HG02885 (cell line): ENCODE data around the gene ZNF236.
"Not testable (repeated sequence)": the region's sequence is repeated elsewhere in the genome, so short reads cannot be mapped to it uniquely, and the experiment has no call there.

ENCODE experiments used
- ATAC-seq: cut with Tn5 transposase; IDR thresholded peaks from one replicate; pipeline ENCODE4 v1.9.1; 2021; ENCODE audit warnings: mild to moderate bottlenecking; ENCODE audit not compliant: unreplicated experiment, poor library complexity

The ZNF236 gene

DNA sequence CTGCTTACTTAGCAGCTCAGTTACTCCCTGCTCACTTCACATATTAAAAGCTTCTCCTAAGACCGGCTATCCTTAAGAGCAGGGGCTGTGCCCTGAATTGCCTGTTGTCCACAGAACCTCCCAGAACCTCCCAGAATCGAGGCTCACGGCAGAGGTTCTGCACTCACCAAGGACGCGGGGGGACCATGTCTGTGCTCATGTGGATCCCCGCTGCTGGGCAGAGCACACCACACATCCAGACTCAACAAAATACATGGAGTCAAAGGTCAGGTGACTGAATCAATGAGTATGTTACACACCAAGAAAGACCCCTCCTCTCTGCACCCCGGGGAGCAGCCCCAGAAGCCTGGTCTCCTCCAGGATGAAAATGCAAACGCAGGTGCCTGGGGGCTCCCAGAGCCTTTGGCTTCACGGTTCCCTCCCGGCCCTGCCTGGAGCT lies 161.3 kb downstream of the ZNF236 start:
- no peak for ATAC-seq

DNA sequence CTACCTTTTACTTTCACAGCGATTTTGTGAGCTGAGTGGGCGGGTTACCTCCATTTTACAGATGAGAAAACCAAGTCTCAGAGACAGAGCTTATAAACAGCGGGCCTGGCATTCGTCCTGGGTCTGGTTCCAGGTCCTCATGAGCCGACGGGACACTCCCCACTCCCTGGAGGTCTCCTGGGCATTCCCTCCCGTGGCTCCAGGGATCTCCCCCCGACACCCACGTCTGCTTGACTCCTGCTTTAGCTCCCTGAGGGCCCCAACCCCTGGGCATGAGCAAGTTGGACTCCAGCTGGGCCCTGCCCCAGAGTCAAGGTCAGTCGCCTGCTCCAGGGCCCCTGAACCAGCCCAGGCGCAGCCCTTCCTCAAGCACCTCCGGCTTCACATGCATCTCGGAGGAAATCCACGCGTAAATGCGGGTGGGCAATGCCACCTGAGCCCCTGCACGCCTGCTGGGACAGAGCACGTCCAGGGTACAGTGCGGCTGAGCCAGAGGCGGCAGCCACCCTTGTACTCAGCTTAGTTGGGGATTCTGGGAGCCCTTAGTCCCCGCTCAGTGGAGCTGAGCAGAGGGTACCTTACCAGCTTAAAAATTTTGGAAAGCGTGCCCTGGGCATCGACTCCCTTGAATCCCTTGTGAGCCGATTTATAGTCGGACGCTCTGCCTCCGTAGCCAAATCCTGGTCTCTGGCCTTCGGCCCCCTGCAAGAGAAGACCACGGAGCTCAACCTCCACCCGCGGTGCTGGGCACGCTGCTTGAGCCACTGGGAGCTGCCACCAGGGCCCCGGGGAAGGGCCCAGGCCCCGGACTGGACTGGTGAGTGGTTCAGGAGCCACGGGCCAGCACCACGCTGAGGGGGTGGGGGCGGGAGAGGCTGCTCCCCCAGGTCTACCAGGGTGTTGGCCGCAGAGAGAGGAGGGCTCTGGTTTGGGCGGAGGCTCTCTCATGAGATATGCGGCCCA lies 162.1 kb downstream of the ZNF236 start:
- ATAC-seq, result no peak

DNA sequence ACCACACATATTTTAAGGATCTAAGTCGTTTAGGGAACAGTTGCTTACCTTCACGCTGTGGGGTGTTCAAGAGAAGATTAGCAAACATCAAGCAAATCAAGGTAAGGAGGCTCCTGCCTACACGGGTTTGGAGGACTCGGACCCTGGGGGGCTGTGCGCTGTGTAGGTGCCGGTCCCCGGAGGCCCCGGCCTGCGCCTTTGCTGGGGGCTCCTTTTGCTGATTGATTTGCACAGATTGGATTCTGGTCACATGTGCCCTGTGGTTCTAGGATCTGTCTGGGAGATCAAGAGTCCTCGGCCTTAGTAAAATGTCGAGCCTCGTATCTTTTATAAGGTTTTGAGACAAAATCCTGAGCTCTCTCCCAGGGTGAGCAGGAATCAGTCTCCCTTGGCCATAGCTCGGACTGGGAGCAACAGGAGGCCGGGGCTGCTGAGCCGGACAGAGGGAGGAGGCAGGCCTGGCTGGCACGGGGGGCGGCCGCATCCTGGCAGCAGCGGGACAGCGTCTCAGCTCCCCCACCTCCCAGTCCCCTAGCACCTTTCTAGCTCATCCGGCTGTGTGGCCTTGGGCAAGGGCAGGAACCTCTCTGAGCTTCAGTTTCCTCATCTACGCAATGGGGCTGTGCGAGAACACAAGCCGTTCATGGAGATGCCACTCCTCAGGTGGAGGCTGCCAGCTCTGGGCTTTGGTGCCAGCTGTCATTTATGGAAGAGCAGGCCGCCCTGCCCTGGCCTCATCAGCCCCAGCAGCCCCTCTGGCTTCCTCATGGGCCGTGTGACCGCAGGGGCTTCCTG lies 163.0 kb downstream of the ZNF236 start:
- ATAC-seq, result no peak

DNA sequence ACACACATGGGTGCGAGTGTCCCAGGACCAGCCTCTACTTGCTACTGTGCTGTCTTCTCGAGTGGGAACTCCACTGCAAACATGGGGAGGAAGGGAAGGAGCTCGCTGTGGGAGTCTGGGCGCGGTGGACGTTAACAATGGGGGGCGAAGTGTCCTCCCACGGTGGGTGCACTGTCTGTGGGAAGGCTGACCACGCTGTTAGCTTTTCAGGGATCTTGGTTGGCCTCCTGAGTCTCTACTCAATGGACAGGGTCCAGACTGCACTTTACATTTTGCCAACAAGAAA lies 163.5 kb downstream of the ZNF236 start:
- ATAC-seq, result no peak

DNA sequence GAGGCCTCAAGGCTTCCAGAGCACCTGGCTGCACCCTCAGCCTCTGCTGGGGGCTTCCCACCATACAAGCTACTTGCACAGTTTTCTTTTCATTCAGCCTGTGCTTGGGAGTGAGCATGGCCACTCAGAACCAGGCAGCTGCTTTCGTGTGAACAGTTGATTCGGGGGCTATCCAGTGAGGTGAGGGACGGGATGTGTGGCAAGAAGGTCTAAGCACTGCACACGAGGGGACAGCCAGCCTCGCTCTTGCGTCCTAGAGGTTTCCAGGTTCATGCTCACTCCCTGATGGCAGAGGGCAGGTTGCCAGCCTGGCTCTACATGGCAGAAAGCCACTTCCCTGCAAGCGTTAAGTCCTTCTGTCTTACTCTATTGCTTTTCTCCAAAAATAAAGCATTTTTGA lies 164.0 kb downstream of the ZNF236 start:
- no peak for ATAC-seq

DNA sequence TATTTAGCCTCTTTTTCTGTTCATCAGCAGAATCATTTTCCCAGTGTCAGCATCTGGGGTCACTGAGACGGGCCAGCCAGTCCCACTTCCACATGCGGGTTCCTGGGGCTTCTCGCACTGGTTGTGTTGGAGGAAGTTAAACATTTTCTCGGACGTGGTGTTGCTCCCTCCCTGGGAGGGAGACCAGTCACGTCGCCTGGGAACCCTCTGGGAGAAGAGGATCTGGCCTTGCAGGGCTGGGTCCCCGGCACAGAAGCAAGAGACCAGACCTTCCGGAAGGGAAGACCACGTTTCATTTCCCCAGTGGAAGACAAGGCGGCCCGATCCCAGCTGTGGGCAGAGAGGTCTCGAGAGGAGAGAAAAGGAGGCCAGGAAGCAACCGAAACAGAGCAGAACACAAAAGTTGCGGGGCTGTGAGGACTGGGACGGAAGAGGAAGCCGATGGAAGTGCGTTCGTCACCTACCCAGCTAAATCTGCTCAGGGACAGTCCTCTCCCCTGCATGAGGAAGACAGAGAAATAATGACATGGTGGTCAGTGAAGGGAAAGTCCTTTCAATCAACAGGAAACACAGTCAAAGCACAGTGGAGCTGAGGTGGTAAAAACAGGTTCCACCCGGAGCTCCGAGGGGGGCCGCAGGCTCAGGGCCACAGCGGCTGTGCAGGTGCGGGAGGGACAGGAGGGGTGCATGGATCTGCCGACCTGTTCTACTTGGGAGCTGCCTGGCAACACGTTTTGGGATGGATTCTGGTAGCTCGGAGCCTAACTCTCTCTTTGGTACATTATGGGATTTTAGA lies 165.9 kb downstream of the ZNF236 start:
- ATAC-seq, result no peak

DNA sequence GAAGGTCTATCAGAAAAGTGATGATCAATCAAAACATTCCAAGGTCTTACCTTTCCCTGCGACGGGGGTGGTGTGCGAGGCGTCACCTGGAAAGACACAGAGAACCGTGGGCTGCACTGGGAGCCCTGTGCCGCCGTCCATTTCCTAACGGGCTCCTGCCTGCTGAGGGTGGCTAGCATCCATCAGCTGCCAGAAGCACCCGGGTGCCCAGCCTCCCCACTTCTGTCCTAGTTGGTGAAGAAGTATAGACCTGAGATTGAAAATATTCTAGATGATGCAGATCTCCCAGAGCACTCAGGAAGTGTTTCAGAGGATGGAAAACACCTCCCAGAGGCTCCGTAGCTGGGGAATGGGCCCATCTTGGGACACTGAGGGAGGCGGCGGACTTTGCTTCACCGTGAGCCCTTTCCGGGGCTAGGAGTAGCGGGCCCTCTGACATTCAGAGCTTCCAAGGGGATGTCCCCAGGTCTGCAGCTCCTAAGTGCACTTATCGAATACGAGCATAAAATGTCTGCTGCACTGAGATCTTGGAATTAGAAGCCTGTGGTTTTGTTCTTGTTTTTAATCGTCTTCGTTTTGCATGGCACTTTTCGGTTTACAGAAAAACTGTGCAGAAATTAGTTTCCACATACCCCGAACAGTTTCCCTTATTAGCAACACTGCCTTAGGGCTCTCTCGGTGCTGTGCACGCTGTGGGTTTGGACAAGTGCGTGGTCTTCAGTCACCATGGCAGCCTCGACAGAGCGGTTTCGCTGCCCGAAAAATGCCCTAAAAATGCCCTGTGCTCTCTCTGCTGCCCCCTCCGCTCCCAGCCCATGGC lies 166.7 kb downstream of the ZNF236 start:
- no peak for ATAC-seq

DNA sequence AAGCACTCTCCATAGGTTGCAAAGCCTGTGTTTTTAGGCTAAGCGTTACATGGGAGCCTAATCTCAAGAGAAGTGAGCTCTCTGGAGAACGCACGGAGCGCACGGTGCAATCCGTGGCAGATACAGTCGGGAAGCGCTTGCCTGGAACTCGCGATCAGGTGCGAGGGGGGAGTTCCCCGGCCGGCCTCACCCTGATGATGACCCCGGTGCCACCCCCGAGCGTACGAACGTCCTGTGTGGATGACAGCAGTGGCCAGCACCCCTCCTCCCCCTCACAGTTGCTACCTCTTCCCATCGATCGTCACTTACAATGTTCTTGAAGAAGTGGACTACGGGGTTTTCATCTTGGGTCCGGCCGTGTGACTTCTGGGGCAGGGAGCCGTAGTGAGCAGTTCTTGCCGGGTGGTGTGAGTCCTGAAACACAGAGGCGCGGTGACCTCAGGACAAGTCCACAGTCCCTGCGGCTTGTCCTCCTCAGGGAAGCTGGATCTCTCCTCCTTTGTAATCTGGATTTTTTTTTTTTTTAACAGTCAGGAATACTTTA lies 167.4 kb downstream of the ZNF236 start:
- no peak for ATAC-seq

DNA sequence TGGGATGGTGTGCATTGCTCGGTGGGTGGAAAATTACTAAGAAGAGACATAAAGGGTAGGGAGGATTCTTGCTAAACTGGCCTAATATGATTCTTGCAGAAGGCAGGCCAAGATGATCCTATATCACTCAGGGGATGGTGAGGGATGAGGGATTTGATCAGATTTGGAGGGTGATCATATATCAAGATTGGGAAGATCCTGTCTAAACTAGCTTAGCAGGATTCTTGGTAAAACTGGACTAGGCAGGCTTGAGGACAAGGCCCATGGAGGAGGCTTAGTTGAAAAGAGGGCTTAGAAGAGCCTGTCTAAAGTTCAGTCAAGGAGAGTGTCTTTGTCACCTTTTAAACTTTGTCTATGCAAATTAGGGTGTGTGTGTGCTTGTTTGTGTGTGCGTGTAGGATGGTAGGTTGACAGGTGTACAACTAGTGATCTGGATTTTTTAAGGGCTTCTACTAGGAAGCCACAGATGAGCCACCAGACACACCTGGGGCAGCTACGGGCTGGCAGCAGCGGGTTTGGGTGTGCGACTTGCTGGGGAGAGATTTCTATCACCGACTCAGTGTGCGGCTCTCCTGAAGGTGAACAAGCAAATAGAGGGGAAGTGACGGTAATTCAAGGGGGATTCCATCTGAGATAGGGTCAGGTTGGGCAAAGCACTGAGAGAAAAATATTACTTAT lies 168.1 kb downstream of the ZNF236 start:
- not testable (repeated sequence) for ATAC-seq

DNA sequence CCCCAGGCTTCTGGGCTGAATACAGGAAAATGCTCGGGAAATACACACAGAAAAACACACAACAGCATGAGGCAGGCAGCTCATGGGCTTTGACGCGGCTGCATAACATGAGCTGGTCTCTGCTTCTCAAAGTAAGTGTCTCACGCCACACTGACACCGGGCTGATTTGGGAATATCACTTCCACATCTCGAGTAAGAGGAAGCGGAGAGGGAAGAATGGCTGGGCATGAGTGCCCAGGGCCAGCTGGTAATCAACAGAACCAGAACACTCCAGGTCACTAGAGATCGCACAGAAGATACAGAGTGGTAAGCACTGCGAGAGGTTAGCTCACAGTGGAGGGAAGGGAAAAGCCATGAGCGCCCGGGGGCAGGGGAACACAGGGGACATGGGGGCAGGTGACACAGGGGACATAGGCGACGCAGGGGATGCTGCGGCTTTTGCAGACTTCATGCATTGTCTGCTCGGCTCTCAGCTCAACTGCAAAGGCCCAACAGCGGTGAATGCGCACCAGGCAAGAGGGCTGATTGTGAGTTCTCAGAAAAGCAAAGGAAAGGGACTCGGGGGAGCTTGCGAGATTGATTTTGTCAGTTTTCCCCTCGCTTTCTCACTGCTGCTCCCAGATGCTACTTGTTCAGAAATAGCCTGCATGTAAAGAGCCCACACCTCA lies 168.8 kb downstream of the ZNF236 start:
- ATAC-seq, result no peak

DNA sequence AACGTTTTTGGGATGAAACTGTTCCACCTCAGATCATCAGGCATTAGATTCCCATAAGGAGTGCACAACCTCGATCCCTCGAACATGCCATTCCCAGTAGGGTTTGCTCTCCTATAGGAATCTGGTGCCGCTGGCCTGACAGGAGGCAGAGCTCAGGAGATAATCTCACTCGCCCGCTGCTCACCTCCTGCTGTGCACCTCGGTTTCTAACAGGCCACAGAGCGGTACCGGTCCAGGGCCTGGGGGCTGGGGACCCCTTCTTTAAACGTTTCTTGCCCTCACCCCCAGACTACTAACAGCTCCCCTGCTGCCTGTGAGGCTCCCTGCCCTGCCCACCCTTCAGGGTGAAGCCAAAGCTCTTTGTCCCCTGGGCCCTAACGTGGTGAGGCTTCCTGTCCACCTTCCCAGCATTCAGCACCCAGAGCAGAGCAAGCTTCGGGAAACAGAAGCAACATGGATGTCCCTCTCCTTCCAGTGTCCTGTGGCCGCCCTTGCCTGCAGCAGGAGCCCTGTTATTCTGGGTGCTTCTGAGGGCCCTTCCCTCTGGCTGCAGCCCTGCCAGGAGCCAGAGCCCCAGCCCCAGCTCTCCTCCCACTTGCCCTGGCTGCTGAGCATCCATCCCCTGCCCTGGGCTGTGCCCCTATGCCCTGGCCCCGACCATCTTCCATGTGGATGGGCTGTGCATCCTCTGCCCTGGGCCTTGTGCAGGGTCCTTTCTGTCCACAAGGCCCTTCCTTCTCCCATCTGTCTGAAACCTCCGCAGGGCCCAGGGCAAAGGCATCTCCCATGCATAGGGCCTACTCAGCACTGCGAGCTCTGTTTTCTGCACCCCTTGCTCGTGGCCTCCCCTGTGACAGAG lies 170.1 kb downstream of the ZNF236 start:
- no peak for ATAC-seq

DNA sequence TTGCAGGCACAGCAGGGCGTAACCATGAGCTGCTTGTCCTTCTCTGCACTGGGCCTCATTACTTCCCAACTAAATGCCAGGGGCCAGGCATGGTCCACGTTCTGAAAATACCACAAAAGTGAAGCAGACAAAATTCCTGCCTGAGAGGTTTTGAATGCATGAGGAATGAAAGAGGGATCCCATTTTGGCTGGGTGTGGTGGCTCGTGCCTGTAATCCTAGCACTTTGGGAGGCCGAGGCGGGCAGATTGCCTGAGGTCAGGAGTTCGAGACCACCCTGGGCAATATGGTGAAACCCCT lies 170.7 kb downstream of the ZNF236 start:
- no peak for ATAC-seq

DNA sequence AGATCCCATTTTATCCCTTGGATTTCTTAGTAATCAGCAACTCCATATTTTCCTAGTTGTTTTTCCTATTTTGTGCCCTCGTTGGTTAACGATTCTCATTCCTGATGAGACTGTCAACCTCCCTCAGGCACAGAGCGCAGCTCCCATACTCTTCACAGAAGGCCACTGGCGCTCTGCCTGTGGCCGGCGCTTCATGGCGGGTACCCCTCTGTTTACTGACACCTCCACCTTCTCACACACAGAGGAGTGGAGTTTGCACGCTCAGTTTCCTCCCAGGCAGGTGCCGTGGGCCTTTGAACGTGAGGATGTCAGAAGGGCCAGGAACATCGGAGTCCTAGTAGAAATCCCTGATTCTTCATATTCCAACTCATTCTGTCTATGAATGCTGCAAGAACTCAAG lies 171.2 kb downstream of the ZNF236 start:
- ATAC-seq, result no peak

DNA sequence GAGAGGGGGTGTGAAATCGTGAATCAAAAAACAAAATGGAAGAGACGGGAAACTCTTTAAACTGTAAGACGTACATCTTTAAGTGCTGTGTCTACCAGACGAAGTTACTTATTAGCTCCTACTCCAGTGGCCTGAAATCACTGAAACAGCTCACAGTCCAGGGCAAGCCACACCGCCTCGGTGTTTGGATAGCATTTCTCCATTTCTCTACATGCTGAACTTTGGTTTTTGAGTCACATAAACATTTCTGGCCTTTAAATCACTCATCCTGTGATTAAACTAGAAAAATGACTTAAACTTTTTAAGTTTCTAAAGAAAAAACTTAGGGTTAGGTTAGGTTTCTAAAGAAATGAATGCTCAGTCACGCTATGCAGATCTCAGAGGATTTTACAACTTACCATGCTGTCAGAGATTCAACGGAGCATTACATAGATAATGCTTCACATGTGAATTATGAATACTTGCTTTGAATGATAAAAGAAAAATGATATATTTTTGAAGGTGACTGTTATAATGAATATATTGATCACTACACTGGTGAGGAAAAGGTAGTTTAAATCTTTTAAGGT lies 171.8 kb downstream of the ZNF236 start:
- no peak for ATAC-seq

DNA sequence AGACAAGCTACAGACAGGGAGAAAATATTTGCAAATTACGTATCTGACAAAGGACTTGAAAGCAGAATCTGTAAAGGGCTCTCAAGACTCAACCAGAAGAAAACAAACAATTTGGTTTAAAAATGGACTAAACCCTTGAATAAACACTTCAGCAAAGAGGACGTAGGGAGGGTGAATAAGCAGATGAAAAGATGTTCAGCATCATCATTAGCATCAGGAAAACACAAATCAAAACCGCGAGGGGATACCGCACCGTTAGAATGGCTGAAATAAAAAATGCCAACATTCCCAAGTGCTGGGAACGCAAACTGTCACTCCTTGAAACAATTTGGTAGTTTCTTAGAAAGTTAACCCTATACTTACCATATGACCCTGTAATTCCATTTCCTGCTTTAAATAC lies 173.5 kb downstream of the ZNF236 start:
- no peak for ATAC-seq

DNA sequence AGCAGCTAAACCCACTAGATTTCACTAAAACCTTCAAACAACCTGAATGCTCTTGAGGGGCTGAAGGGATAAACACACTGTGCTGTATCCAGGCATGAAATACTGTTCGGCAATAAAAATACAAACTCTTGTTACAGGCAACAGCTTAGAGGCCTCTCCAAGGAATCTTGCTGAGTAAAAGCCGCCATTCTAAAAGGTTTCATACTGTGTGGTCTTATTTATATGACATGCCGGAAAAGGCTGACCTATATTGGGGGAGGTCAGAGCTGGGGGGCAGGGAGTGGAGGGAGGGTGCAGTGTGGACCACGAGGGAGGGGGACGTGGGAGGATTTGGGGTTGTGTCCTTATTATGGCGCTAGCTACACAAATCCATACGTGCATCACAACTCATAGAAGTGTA lies 174.1 kb downstream of the ZNF236 start:
- no peak for ATAC-seq

DNA sequence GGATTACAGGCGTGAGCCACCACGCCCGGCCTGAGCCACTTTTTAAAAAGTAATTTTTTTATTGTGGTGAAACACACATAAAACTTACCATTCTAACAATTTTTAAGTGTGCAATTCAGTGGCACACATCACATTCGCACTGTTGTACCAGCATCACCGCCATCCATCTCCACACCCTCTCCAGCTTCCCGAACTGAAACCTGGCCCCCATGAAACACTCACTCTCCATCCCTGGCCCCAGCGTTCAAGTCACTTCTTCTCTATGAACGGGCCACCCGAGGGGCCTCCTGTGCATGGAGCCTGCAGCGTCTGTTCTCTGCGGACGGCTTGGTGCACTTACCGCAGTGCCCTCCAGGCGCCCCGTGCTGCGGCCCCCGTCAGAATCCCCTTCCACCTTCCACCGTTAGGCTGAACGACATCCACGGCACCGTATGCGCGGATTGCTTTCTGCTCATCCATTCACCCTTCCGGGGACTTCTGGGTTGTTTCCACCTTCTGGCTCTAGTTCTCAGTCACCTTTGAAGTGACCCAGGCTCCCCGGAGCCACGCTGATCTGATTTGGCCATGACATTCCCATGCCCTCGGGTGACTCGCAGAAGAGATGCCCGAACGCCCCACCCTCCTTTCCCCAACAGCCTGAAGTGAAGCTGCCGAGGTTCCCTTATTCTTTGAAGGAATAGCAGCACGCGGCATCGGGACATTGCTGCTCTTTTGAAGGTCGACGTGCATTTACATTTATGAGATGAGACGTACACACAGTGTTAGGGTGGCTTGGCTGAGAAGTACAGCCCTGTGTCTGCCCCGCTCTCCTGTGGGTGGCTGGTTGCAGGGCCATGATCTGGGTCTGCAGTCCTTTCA lies 175.8 kb downstream of the ZNF236 start:
- no peak for ATAC-seq
